Measurements from ENCODE around the gene SPON1. TPM values are rescaled to one million over a fixed set of nuclear protein-coding genes. Genes with fewer than 3 reads are reported as not detected.
A peak's percentile ranks its signal among the peaks of the same experiment; 100 is the strongest.
"Not testable (repeated sequence)": the region's sequence is repeated elsewhere in the genome, so short reads cannot be mapped to it uniquely, and the experiment has no call there.

SPON1 gene
- total RNA-seq, 1 donor from 2014 or later: 195 TPM

DNA sequence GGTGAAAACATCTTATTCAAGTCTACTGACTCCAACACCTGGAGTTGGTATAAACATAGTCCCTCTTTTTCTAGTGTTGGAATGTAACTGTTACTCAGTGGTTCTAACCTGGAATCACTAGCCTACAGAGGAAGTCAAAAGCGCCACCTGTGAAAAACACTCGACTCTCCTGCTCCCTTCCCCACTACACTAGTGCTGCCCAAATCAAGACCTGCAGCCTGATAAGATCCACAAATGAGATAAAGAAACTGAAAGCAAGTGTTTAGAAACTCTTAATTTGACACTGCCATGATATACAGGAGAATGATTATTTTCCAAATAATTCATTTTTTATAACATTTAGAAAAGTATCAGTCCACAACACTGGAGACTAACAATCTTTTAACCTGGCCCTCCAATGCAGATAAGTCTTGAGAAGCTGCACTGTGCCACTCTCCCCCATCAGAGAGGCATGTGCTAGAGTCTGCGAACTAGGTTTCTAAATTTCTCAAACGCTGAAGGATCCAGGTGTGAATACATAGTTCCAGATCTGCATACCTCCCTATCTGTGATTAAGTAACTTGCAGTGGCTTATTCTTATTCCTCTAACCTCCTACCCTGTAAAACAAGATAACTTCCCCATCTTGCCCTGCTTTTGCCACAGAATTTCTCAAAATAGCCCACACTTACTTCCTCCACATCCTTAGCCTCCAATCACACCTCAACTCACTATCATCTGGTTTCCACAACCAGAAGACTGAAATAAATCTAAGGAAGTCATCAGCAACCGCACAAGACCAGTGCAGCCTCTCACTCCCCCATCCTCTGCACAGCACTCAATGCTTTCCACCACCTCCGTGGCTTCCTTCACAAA lies 308.4 kb downstream of the SPON1 start:
- no peak for DNase-seq (ENCODE audit: low spot score)

DNA sequence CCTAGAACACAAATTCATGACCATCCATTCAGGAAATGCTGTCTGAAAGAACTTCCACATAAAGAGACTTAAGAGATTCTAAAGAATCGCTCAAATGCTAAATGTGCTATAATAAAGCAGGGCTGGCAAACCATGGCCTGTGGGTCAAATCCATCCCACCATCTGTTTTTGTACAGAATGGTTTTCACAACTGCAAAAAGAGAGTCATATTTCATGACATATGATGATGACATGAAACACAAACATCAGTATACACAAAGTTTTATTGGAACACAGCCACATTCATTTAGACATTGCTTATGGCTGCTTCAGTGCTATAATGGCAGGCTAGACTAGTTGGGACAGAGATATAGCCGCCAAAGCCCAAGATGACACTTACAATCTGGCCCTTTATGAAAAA lies 311.4 kb downstream of the SPON1 start:
- no peak for DNase-seq (ENCODE audit: low spot score)

DNA sequence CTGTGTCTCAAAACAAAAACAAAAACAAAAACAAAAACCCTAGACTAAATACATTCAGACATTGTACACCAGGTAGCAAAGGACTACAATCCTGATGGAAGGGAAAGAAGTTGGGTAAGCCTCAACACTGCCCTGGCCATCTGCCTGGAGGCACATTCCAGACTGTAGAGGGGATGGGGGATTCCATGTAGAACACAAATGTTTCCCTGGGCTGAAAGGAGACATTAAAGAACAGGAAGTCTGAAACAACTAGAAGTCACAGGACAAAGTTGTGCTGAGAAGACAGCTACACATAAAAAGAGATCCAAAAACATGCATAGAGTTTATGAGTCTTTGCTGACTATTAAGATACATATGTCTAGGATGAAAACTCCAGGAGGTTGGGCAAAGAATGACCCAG lies 312.6 kb downstream of the SPON1 start:
- no peak for DNase-seq (ENCODE audit: low spot score)

DNA sequence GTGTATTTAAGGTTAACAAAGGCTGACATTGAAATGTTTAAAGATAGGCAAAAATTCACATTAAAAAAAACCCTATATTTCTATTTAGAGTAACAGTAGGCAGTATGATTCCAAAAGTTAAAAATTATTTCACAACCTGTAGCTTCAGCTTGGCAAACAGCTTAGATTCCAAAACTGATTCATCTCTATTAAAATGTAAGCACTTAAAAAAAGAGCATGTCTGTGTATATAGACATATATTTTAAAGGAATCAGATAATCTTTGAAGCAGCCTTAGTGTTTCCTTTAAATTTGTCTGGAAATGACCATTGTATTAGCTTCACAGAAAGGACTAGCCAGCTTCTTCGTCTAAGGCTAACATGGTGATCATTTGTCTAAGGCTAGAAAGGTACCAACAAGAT lies 316.3 kb downstream of the SPON1 start:
- DNase-seq (ENCODE audit: low spot score): not testable (repeated sequence)

DNA sequence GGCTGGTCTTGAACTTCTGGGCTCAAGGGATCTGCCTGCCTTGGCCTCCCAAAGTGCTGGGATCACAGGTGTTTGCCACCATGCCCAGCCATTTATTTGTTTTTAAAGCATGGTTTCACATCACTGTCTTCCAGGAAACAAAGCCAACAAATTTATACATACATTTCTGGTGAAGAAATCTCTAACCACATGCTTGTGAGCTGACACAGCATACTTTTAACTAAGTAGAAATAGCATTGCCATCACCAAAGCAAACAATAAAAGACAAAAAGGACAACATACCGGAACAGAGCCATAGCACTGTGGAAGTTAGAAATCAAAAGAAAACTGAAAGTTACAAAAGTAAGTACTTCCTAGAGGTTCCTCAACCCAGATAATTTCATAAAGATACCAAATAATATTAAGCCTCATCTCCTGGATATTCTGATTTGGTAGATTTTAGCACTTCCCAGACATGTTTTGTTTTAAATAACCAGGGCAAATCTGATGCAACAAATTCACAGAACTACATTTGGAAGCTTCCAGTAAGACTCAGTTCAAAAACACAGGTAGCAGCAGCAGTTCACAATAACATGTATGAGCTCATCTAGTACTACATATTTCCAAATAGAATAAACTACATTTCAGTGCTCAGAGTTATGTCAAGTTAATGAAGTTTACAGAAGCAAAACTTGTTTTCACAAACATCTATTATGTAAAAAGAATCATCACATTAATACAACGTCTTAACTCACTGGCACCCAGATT lies 325.8 kb downstream of the SPON1 start:
- no peak for DNase-seq (ENCODE audit: low spot score)

DNA sequence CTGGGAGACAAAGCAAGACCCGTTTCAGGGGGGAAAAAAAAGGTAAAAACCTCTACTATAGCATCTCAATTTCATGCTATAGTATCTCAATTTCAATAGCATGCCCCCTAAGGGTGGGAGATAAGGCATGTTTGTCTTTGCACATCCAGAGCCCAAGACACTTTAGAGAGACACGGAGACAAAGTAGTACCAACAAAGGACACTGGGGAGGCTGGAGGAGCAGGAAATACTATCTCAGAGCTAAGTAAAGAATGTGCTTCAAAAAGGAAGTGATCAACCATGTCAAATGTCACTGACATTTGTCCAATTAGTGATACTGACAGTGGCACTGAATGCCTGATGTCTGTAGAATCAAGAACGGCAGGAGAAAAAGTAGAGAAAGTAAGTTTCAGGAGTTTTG lies 327.9 kb downstream of the SPON1 start:
- DNase-seq (ENCODE audit: low spot score): no peak

DNA sequence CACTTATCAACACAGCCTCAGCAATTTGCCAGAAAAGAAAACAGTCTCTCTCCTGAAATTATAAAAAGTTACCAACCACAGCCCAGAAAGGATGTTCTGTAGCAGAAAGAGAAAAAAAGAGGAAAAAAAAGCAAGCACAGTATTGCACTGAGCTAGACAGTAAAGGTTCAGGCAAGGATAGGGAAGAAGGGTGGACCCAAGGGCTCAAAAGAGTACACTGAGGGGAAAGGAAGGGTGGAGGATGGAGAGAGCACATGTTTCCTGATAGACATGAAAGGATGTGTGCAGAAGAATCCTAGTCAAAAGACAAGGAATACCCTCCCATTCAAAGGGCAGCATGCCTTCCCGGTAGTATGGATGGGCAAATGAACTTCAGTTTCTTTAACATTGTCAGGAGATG lies 337.4 kb downstream of the SPON1 start:
- DNase-seq (ENCODE audit: low spot score): no peak

DNA sequence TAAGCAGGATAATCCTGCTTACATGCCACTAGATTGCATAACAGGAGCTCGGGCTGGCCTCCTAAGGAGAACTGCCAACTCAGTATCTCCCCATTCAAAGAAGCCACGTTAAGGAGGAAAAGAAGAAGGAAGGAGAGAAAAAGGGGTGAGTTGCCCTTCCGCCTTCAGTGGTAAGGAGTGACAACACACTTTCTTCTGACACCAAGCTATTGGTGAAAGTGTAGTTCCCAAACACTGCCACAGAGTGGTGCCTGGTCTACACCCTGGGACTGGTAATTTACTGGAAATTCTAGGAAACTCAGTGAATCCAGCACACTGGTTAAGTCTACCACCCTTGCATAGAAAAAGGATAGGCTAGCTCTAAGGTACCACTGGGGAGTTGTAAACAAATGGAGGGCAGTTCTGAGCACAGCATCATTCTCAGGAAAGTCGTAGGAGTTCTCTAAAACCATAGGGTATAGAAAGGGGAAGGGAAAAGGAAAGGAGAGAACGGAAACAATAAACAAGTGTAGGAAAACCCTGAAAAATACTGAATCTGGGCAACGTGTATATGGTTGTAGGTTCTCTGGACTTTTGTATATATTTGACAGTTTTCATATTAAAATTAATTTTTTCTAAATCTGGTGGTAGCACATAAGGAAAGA lies 338.3 kb downstream of the SPON1 start:
- peak; percentile 52 for DNase-seq (ENCODE audit: low spot score)

DNA sequence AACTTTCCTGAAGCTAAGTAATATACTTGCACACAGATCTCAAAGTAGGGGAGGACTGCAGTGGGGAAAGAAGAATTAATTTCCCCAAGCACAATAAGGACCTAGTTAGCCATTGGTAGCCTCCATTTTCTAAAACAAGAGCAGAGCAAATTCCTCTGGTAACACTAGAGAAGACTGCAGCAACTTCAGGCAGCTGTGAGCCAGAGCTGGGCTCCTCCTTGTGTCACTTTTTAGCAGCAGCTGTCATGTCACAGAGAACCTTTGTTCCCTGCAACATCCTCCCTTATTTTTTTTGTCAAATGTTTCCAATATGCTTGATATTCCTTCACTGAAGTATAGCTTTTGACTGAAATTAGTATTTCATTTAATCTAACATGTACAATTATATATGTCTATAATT lies 342.1 kb downstream of the SPON1 start:
- no peak for DNase-seq (ENCODE audit: low spot score)

DNA sequence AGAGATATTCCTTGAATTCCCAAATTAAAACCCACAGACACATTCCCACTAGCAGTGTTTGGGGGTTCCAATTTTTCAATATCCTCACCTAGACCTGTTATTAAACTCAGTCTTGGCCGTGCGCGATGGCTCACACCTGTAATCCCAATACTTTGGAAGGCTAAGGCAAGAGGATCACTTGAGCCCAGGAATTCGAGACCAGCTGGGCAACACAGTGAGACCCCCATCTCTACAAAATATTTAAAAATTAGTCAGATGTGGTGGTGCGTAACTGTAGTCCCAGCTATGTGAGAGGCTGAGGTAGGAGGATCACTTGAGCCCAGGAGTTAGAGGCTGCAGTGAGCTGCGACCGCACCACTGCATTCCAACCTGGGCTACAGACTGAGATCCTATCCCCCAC lies 343.1 kb downstream of the SPON1 start:
- DNase-seq (ENCODE audit: low spot score): no peak

DNA sequence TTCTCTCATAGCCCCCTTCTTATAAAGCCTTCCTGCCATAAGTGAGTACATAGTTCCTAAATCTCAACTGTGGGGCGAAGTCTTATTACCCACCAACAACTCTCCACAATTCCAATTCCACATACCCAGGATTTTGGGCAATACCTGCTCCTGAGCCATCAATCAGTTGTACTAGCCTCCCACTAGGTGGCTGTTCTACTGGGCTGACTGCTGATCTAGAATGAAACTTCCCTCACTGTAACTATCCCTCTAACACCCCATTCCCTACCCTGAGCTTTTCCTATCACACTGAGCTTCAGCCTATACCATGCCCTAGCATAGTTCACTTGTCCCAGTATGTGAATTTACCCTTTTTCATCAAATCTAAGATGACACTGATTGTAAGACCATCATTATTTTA lies 344.0 kb downstream of the SPON1 start:
- no peak for DNase-seq (ENCODE audit: low spot score)

DNA sequence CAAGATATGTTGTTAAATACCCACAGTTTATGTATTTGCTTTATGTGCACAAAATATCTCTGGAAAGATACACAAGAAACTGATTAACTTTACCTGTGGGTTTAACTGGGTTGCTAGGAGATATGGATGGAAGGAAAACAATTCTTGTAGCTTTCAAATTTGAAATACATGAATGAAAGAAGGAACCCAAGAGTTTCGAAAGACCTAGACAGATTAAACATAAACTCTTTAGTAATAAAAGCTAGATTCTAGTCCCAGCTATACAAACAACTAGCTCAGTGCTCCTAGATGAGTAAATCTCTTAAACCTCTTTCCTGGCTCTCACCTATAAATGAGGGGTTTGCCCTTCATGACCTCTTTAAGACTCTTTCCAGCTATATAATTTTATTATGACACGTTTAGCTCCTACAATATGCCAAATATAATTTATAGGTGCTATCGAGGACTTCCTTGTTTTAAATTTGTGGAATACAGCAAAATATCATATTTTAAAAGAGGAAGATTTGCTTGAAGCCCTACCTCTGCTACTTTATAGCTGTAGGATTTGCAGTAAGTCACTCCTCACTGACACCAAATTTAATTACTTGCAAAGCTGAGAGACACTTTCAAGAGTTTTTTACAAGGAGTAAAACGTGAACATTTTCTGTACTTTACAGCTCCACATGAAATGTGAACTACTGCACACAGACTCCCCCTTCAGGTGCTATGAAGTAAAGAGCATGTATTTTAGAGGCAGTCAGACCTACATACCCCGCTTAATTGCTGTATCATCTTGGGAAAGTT lies 345.8 kb downstream of the SPON1 start:
- no peak for DNase-seq (ENCODE audit: low spot score)

DNA sequence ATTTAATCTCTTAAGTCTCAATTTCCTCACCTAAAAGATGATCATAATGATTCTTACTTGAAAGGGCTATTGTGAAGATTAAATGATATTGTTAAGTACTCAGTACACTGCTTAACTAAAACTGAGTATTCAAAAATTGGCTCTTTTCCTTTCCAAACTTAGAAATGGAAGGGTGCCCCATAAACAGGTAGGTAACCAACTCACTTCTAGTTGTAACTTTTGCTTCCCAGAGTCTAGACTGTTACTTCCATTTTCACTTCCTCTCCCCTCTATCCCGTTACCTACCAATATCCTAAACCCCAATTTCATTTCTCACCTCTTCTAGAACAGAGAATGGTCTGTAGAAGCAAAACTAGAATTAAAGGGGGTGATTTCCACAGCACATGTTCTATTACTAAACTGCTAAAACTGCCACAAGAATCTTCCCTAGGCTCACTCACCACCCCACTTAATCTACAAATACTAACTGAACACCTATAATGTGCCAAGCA lies 346.4 kb downstream of the SPON1 start:
- DNase-seq (ENCODE audit: low spot score): no peak

DNA sequence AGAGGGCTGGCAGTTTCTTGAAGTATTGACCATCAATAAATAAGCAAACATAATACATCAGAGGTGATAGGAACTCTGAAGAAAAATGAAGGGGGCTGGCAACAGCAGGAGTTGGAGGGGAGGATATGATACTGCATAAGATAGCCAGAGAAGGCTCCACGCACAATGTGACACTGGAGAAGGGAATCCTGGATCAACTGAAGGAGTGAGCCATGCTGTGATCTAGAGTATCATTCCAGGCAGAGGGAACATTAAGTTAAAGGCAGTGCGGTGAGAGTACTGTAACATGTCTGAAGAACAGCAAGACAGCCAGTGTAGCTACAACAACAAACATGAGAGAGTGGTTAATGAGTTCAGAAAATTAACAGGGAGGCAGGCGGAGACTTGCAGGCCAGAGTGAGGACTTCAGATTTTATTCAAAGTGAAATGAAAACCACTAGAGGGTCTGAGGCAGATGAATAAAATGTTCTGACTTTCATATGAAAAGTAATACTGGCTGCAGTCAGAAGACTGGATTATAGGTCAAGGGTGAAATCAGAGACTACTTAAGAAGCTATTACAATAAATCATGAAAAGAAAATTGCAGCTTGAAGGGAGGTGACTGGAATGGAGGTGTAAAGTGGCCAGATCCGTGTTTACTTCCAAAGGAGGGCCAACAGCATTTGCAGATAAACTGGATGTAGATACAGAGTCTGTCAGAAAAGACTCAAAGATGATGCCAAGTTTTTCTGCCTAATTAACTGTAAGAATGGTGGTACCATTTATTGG lies 347.1 kb downstream of the SPON1 start:
- no peak for DNase-seq (ENCODE audit: low spot score)

DNA sequence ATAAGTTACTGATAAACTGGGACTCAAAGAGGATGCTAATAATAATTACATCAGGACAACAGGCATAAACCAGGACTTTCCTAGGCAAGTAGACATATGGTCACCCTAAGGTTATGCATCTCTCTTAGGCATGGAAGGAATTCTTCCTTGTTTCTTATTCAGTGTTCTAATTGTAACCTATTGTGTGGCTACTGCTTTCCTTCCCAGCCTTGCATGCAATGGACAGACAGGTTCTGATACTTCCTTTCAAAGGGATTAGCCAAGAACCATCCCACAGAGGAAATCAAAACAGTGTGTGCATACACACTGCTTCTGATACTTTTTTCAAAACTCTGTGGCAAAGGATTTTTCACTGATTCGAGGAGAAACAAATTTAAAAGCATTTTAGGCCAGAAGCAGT lies 348.2 kb downstream of the SPON1 start:
- no peak for DNase-seq (ENCODE audit: low spot score)

DNA sequence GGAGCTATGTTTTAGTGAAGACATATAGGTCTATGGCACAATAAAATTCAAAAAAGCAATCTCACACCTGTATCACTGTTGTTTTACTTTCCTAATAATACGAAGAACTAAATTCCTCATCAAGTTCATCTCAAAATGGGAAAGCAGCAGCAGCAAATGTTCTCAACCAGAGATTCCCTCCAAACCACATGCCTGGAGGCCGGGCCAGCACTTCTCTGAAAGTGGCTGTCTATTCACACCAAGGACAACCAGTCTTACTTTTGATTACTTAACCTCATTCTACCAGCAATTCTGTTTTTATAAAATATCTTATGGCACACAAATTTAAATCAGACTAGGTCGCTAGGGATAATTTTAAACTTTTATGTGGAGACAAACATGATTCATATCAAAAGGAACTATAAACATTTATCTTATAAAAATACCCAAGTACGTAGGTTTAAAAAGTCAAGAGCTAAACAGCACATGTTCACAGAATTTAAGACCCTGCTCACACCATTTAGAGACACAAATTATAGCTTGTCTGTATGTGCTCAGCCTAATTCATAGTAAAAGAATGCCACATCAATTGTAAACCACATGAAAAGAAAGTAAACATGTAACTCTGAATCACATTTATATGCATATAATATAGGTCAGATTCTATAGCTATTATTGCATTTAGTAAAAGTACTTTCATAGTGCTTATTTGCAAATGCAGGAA lies 350.4 kb downstream of the SPON1 start:
- DNase-seq (ENCODE audit: low spot score): no peak

DNA sequence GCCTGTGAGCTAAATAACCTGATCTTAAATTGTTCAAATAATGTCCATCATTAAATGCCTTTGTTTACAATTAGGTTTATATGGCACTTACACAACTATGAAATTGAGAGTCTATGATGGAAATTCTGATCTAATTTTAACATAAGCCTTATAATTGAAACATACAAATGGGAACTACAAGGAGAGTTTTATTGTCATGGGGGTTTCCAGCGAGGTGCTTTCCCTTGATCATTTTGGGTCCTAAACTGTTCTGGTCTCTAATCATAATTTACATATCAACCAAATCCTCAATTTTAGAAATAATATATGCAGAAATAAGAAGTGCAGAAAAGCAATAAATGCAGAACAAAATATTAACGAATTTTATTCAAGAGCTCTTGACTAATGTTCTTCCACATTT lies 351.6 kb downstream of the SPON1 start:
- DNase-seq (ENCODE audit: low spot score): no peak

DNA sequence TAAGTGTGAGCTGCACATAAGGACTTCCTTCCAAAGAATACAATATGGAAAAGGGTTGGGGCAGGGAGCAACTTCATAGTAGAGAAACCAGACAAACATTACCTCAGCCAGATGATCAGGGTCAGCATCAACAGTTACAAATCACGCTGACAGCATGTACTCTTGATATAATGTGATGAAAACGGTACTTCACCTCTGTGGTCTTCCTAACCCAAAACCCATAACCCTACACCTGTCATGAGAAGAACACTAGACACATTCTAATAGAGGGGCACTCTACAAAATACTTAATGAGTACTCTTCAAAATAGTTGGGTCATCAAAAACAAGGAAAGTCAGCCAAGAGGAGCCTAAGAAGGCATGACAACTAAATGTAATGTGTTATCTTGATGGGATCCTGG lies 352.6 kb downstream of the SPON1 start:
- no peak for DNase-seq (ENCODE audit: low spot score)
